Thymus (tissue), 11 donors: Measurements from ENCODE around the gene DMRT1. TPM values are rescaled to one million over a fixed set of nuclear protein-coding genes. Genes with fewer than 3 reads are reported as not detected.
"Not testable (repeated sequence)": the region's sequence is repeated elsewhere in the genome, so short reads cannot be mapped to it uniquely, and the experiment has no call there.

Experiments used
- DNase-seq, 9 donors: peaks; one replicate each; pipeline ENCODE4 v3.0.0-alpha.2; 2013; ENCODE audit warnings: low spot score in 9 of 9, low read depth in 6 of 9, missing footprints in 1 of 9
- H3K27ac ChIP-seq, 2 donors: one replicate each; pipeline ENCODE4 v1.5.1; 2013; ENCODE audit warnings: control low read depth in 1 of 2, low read depth in 1 of 2, low read length in 1 of 2, mild to moderate bottlenecking in 1 of 2, moderate library complexity in 1 of 2
- H3K27me3 ChIP-seq, 2 donors: one replicate each; pipeline ENCODE4 v1.5.1; 2013; ENCODE audit warnings: low read length in 1 of 2; ENCODE audit not compliant: control insufficient read depth in 2 of 2, insufficient read depth in 1 of 2
- H3K36me3 ChIP-seq, 2 donors: one replicate each; pipeline ENCODE4 v1.5.1; 2013; ENCODE audit warnings: low read length in 1 of 2, mild to moderate bottlenecking in 1 of 2, moderate library complexity in 1 of 2; ENCODE audit not compliant: control insufficient read depth in 2 of 2, insufficient read depth in 2 of 2
- H3K4me1 ChIP-seq, 2 donors: one replicate each; pipeline ENCODE4 v1.5.1; 2013; ENCODE audit warnings: low read length in 2 of 2; ENCODE audit not compliant: control insufficient read depth in 2 of 2, insufficient read depth in 2 of 2
- H3K4me3 ChIP-seq, 2 donors: one replicate each; pipeline ENCODE4 v1.5.1; 2013; ENCODE audit warnings: low read length in 2 of 2, control low read depth in 1 of 2, mild to moderate bottlenecking in 1 of 2
- H3K9me3 ChIP-seq, 2 donors: one replicate each; pipeline ENCODE4 v1.5.1; 2013; ENCODE audit warnings: low read length in 1 of 2, mild to moderate bottlenecking in 1 of 2; ENCODE audit not compliant: control insufficient read depth in 2 of 2, insufficient read depth in 1 of 2
- WGBS: extraction: QIAGEN DNeasy Blood & Tissue Kit; methylation state at CpG from one replicate; pipeline ENCODE4 v1.1.7; 2013; 5-methylcytosine and 5-hydroxymethylcytosine counted together
- polyA plus RNA-seq: library from polyadenylated mRNA; stranded (reverse); fragments of 200-250 nt; gene quantifications from one replicate; pipeline ENCODE4 v1.2.3, GENCODE V29; 2013
- total RNA-seq: library from RNA; stranded (reverse); fragments of 120-200 nt; gene quantifications from one replicate; pipeline ENCODE4 v1.2.4, GENCODE V29; 2013
- donor health status: healthy.

DMRT1 gene
- total and polyA plus RNA-seq, 2 donors, result 0.05 to 0.37 TPM

DNA sequence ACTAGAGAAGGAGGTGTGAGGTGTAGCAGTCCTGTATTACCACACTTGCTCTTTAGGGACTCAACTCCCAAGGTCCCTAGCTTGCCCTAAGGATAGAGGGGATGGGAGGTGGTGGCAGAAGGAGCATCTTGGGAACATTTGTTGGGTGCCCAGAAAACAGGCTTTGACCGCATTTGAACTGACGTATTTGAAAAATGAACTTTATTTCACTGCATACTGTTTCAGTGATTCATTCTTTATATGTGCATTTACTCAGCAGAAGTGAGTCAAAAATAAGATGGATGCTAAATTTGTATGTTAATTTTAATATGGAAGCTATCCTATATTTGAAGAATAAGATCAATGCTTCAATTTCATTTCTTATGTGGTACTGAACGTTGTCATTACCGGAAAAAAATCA lies 153.7 kb downstream of the DMRT1 start:
- Histone ChIP-seq H3K4me1 (no peaks in the 10 kb centered on the region), H3K4me3 (no peak overlapping the region), H3K27ac (no peak overlapping the region), H3K27me3 (peaks cover 0 to 2% of the 10 kb centered on the region in 2 donors), H3K36me3 (no peaks in the 10 kb centered on the region), H3K9me3 (peaks cover 2 to 13% of the 10 kb centered on the region in 2 donors)
- 95% methylated on average over 4 of the region's 4 CpGs for WGBS
- DNase-seq, result no peak

DNA sequence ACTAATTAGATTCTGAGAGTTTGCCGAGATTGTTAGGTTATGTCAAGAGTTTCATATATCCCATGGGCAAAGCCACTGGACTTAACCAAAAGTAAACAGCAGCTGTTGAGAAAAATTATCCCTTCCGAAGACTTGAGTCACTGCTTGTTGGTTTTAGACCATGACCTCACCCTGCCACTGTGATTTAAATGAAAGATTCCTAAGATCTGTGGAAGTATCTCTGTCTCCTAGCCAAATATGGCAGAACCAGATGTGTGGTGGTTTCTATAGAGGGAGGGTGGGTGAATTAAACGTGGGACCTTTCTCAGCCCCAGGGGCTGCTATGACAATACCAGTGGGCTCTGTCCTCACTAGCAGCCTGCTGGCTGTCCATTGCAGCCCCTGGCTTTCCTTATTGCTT lies 154.3 kb downstream of the DMRT1 start:
- peaks cover 2 to 13% of the 10 kb centered on the region in 2 donors for H3K9me3 ChIP-seq
- H3K36me3 ChIP-seq, result no peaks in the 10 kb centered on the region
- no peak for DNase-seq
- no peak overlapping the region for H3K27ac ChIP-seq
- no peaks in the 10 kb centered on the region for H3K27me3 ChIP-seq
- WGBS, result 71% methylated on average over 3 of the region's 3 CpGs
- no peaks in the 10 kb centered on the region for H3K4me1 ChIP-seq
- no peak overlapping the region for H3K4me3 ChIP-seq

DNA sequence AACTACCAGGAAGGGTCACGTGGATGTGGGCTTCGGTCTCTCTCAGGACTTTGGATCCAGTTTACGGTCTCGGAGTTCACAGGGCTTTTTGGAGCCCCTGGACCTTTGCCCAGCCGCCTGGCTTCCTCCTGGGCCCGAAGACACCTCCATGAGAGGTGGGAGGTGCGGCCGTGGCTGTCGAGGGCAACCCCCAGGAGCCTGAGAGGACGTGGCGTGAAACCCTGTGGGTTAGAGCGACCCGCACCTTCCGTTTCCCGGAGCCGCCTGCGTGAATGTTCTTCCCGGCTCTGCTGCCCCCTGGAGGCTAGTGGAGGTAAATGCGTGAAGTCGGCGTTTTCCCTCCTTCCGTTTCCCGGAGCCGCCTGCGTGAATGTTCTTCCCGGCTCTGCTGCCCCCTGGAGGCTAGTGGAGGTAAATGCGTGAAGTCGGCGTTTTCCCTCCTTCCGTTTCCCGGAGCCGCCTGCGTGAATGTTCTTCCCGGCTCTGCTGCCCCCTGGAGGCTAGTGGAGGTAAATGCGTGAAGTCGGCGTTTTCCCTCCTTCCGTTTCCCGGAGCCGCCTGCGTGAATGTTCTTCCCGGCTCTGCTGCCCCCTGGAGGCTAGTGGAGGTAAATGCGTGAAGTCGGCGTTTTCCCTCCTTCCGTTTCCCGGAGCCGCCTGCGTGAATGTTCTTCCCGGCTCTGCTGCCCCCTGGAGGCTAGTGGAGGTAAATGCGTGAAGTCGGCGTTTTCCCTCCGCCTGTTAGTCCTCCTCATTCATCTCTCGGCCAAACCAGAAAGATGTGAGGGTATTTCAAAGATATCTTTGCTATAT lies 157.0 kb downstream of the DMRT1 start:
- not testable (repeated sequence) for H3K27ac ChIP-seq, H3K36me3 ChIP-seq, DNase-seq, H3K4me3 ChIP-seq, H3K4me1 ChIP-seq, H3K27me3 ChIP-seq
- H3K9me3 ChIP-seq, result peaks cover 2 to 13% of the 10 kb centered on the region in 2 donors
- 77% methylated on average over 24 of the region's 55 CpGs for WGBS

DNA sequence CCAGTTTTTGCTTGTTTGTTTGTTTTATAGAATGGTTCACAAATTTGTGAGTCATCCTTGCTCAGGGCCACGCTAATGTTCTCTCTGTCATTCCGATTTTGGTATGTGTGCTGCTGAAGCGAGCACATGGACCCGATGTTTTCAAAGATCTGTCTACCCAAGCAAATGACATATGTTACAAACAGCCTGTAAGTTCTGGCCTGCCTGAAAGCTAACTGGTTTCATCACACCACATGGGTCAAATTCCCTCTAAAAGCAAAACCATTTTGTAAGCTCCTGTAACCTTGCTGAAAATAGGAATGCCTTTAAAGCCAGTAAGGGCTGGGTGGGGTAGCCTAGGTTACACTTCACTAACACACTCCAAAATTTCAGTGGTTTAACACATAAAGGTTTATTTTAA lies 160.3 kb downstream of the DMRT1 start:
- Histone ChIP-seq H3K27me3 (no peaks in the 10 kb centered on the region), H3K9me3 (peaks cover 2 to 13% of the 10 kb centered on the region in 2 donors), H3K36me3 (no peaks in the 10 kb centered on the region), H3K4me1 (no peaks in the 10 kb centered on the region), H3K4me3 (no peak overlapping the region), H3K27ac (no peak overlapping the region)
- DNase-seq, result no peak
- 96% methylated on average over 4 of the region's 4 CpGs for WGBS

- H3K9me3 ChIP-seq, result peaks cover 2 to 13% of the 10 kb centered on the region in 2 donors
- DNase-seq, result no peak
- no peak overlapping the region for H3K4me3 ChIP-seq
- no peaks in the 10 kb centered on the region for H3K36me3 ChIP-seq
- H3K27me3 ChIP-seq, result no peaks in the 10 kb centered on the region
- H3K27ac ChIP-seq, result no peak overlapping the region
- WGBS, result 91% methylated on average over 2 of the region's 2 CpGs
- no peaks in the 10 kb centered on the region for H3K4me1 ChIP-seq
Measured at GRCh38 chr9:1002678-1003077, 161.2 kb downstream of the DMRT1 start.

- Histone ChIP-seq H3K4me3 (no peak overlapping the region), H3K27ac (no peak overlapping the region), H3K27me3 (no peaks in the 10 kb centered on the region), H3K4me1 (no peaks in the 10 kb centered on the region), H3K9me3 (no peaks in the 10 kb centered on the region), H3K36me3 (no peaks in the 10 kb centered on the region)
- WGBS, result 65% methylated on average over 10 of the region's 10 CpGs
- DNase-seq, result peak in 4 of 9 donors; percentile 8 to 37 (median 12)
Measured at GRCh38 chr9:1005043-1005667, 163.7 kb downstream of the DMRT1 start.

DNA sequence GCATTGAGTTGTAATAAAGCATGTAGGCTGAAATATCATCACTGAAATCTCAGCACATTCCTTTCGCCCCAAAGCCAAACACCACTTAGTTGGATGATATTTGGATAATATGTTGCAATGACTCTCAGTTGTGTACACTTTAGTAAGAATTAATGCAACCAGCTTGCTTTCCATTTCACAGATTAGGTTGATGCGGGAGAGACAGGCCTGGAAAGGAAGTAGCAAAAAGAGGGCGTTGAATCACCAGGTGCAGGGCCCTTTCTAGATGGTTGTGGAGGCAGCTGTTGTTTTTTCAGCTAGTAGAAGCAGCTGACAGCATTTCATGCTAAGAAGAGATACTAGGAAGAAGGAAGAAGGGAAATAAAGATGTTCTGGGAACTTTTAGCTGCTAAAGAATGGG lies 165.8 kb downstream of the DMRT1 start:
- no peaks in the 10 kb centered on the region for H3K4me1 ChIP-seq
- 95% methylated on average over 3 of the region's 3 CpGs for WGBS
- no peak overlapping the region for H3K4me3 ChIP-seq
- H3K36me3 ChIP-seq, result no peaks in the 10 kb centered on the region
- no peaks in the 10 kb centered on the region for H3K27me3 ChIP-seq
- no peaks in the 10 kb centered on the region for H3K9me3 ChIP-seq
- no peak for DNase-seq
- H3K27ac ChIP-seq, result no peak overlapping the region

- WGBS, result 91% methylated on average over 3 of the region's 3 CpGs
Measured at GRCh38 chr9:1008216-1008615, 166.7 kb downstream of the DMRT1 start.

GRCh38 chr9:1009101-1009707 lies 167.7 kb downstream of the DMRT1 start:
- WGBS, result 10% methylated on average over 14 of the region's 14 CpGs
- Histone ChIP-seq H3K4me1 (no peaks in the 10 kb centered on the region), H3K27me3 (no peaks in the 10 kb centered on the region), H3K36me3 (no peaks in the 10 kb centered on the region), H3K4me3 (no peak overlapping the region), H3K27ac (no peak overlapping the region), H3K9me3 (no peaks in the 10 kb centered on the region)
- DNase-seq, result peak; percentile 8 to 62 (median 30)

More at GRCh38 chr9:1008216-1008615, 166.7 kb downstream of the DMRT1 start:
- no peak for DNase-seq
- Histone ChIP-seq H3K9me3 (no peaks in the 10 kb centered on the region), H3K36me3 (no peaks in the 10 kb centered on the region), H3K27me3 (no peaks in the 10 kb centered on the region), H3K27ac (no peak overlapping the region), H3K4me1 (no peaks in the 10 kb centered on the region), H3K4me3 (no peak overlapping the region)
